ENCODE data around the gene PREX1.
"Not testable (repeated sequence)": the region's sequence is repeated elsewhere in the genome, so short reads cannot be mapped to it uniquely, and the experiment has no call there.

Gene PREX1

GRCh38 chr20:48614593-48615274 is 213.1 kb downstream of the PREX1 start:
- no peak for DNase-seq

GRCh38 chr20:48613926-48614325 is 213.9 kb downstream of the PREX1 start:
- DNase-seq = no peak

- no peak for DNase-seq
These were observed 215.5 kb downstream of the PREX1 start for GRCh38 chr20:48612335-48612734.

GRCh38 chr20:48610996-48611395 is 216.8 kb downstream of the PREX1 start:
- DNase-seq = no peak

DNA sequence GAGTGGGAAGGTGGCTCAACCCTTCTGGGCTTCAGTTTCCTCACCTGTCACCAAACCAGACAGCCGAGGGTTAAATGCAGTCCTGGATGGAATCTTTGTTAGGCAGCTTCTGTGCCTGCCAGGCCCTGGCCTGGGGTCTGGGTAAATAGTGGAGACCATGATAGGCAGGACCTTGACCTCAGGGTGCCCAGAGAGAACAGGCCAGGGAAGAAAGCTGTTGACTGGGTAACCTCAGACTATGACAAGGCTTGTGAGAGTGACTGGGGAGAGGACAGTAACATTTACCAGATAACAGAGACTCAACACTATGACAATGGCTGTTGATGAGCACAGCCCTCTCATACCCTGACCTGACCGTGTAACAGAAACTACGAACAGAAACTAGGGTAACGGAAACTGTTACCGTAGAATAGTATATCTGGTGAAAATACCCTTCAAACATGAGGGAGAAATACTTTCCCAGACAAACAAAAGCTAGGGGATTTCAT is 218.3 kb downstream of the PREX1 start:
- no peak for DNase-seq

DNA sequence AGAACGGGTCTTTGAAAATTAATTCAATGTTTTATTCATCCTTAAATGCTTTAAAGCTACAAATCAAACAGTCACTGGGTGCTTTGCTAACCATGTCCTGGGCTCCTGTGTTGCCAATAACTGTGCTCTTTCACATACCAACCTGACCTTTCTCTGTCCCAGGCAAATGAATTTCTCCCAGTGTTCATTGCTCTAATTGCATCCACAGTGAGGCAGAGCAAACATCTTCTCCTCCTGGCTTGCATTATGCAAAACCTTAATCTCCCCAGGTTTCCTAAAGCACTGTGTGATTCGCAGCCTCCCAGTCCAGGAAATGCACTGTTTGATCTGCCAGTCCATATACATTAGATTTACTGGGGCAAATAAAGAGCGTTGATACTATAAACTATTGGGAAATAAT is 219.0 kb downstream of the PREX1 start:
- no peak for DNase-seq

DNA sequence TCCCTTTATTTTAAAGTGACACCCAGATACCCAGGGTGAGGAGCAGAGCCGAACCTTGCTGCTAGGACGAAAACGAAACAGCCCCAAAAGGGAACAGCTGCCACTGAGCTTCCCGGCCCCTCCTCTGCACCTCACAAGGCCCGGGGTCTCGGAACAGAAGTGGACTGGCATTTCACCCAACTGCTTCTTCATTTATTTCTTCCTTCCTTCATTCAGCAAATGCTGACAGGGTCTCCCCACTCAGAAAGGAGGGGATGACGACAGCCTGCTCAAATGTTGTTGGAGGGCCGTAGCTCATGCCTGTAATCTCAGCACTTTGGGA is 220.3 kb downstream of the PREX1 start:
- no peak for DNase-seq

- DNase-seq = no peak
These were observed 220.8 kb downstream of the PREX1 start for GRCh38 chr20:48606841-48607543.

- DNase-seq = no peak
These were observed 221.5 kb downstream of the PREX1 start for GRCh38 chr20:48606172-48606840.

DNA sequence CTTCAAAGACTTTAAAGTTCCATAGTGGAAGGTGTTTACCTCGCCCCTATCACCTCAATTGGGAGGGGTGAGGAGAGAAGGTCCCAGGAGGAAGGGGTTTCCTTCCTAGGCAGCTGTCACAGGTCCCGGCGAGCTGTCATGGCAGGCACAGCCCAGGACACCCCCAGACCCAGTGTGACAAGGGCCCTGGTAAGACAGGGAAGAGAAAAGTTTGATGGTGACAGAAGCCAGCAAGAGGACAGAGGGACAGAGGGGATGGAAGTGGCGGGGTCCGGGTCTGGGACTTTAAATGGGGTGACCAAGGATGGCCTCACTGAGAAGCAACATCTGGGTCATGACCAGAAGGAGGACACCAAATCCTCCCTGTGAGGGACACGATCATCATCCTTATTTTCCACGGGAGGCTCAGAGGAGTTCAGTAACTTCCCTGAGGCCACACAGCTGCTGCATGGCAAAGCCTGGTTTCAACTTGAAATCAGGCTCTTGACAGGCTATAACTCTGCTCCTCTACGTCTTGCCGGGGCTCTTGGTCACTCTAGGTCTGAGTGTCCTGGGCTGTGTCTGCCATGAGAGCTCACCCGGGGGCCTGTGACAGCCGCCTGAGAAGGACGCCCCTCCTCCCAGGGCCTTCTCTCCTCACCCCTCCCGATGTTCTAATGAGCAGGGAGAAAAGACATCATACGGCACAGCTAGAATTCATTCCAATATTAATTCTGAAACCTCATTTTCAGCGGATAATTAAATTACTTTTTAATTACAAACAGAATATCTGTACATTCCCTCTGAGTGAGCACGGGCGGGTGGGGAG is 222.2 kb downstream of the PREX1 start:
- DNase-seq = no peak

- DNase-seq = no peak
These were observed 222.9 kb downstream of the PREX1 start for GRCh38 chr20:48604936-48605335.

DNA sequence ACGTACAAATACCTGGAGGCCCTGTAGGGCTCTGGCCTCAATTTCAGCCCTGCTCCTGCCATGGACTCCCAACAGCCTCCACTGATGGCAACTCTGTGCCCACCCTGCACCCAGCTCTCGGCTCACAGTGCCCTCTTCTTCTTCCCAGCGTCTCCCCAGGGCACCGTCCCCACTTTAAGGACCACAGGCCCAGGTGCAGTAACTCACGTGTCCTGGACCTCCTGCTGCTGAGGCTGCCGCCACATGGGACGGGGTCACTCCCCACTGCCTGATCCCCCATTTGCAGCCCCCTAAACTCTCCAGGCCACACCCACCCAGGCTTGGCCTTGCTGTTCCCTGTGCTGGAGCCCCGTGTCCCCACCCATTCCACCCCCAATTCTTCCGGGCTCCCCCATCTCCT is 223.4 kb downstream of the PREX1 start:
- DNase-seq = no peak

DNA sequence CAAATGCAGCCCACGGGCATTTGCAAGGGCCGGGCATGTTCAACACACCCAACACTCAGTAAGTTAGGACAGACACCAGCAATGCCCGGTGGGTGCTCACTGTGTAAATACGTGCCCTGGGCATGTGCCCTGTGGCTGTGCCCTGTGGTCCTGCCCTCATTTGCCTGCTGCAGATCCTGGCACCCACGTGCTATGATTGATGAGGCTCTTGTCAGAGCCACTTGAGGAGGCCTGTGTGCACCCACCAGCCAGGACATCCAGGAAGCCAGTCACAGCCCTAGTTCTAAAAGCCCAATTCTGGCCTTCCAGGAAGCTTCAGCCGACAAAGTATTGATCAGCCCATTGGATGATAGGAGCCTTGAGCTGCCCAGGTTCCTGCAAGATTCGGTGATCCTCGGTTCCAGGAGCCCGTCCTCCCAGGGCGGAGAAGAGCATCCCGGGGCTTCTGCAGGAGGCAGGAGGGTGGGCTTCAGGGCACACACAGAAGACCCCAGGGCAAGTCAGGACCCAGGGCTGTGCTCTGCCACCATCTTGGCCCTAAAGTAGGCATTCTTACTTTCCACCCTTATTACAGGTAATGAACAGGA is 223.9 kb downstream of the PREX1 start:
- no peak for DNase-seq

DNA sequence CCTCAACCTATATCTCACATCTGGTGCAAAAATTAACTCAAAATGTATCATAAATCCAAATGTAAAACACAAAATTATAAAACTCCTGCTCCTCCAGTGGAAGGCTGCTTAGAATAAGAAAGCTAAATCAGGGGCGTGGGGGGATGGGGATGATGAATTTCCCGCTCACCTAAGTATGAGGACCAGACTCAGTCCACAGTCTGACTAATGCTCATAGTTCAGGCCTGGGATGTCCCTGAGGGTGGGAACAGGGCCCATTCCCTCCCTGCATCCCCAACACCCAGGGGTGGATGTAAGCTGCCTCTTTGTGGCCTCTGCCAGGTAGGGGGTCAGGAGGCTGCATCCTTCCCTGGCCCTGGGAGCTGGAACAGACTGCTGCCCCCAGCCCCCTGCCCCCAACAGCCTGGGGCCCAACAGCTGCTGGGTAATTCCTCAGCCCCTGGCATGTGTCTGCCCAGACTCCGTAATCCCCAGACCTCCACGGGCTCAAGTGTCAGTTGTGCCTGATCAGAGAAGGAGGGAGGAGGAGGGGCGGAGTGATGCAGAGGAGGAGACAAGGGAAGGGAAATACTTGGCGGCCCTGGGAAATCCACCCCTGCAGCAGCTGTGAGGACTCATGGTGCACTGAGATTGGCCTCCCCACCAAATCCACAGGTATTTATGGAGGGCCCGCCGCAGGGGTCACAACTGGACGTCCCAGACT is 224.5 kb downstream of the PREX1 start:
- no peak for DNase-seq

DNA sequence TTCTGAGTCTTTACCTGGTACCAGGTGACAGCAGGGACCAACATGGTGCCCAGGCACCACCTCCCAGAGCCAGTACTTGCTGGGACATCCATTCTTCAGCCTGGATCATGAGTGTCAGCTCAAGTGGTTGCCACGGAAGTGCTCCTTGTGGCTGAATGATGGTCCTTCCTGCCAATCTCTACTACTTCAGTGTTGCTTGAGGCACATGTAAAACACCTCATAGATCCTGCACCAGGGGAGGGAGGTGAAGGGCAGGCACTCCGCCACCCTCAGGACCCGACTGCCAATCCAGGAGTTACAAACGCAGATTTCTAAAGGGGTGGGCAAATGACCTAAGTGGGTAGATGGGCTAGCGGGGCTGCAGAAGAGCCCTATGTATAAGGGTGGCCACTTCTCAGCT is 226.0 kb downstream of the PREX1 start:
- DNase-seq = no peak

GRCh38 chr20:48600470-48600945 is 227.3 kb downstream of the PREX1 start:
- DNase-seq = no peak

DNA sequence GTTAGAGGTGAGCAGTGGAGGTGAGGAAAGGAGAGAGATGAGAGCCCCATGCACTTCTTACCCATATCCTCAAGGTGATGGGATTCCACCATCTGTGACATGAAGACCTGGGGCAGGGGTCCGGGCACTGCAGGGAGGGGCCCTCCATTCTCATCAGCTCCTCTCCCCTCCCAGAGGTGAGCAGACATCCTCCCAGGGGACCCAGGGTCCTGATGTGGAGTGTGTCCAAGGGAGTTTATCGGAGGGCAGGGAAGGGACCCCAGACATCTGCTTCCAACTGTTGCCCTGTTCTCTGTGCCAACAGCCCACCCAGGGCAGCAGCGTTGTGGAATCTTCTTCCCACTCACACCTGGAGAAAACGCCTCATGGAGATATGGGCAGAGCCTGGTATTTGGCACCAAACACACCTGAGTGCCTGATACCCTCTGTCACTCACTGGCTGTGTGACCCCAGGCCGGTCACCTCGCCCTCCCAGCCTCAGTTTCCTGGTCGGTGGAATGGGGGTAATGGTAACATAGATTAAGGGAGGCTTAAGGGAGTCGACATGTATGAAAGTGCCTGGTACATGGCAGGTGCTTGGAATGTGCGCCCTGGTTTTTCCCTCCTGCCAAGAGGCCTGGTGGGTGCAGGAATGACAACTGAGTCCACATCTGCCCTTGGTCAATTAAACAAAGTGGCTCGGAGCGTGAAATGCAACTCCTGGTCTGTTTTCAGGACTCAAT is 227.9 kb downstream of the PREX1 start:
- DNase-seq = no peak

- DNase-seq = no peak
These were observed 228.6 kb downstream of the PREX1 start for GRCh38 chr20:48599106-48599747.

- not testable (repeated sequence) for DNase-seq
These were observed 229.4 kb downstream of the PREX1 start for GRCh38 chr20:48598303-48598941.

Data from SW 1271 (cell line).